ENCODE results near the gene GNG7.

The GNG7 gene

DNA sequence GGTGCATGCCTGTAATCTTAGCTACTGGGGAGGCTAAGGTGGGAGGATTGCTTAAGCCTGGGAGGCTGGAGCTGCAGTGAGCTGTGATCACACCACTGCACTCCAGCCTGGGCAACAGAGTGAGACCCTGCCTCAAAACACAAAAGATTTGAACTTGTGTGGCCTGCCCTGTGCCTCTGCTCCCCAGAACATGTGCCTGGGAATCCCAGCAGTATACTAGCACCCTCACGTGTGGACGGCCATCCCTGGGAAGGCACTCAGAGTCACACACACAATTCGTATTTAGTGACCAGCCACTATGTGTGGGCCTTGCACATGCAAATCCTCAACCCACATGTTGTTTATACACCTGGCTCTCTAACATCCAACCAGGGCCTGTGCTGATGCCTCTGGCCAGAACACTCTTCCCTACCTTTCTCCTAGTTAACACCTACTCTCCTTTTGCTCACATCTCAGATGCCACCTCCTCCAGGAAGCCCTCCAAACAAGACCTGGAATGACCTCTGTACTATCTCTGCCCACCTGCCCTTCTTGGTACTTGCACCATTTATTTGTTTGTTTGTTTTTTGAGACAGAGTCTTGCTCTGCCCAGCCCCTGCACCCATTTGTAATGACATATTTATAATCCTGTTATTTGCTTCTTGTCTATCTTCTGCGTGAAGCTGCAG lies 218.9 kb downstream of the GNG7 start:
- ATAC-seq (ENCODE audit: insufficient read depth, low read depth) (no peak), DNase-seq (no peak)
- Histone ChIP-seq H3K4me1 (ENCODE audit: insufficient read depth, low read length) (peaks cover 8% of the 10 kb centered on the region), H3K9me3 (ENCODE audit: insufficient read depth, low read length, severe bottlenecking) (no peaks in the 10 kb centered on the region), H3K9ac (ENCODE audit: low read depth, low read length) (no peak overlapping the region), H2AFZ (ENCODE audit: low read depth, low read length) (no peak overlapping the region), H3K4me2 (ENCODE audit: insufficient read depth, low read length) (no peak overlapping the region), H4K20me1 (ENCODE audit: insufficient read depth, low read length) (no peaks in the 10 kb centered on the region), H3K79me2 (ENCODE audit: insufficient read depth, low read length) (peaks cover 1% of the 10 kb centered on the region; the same call in 1 of the 2 replicates), H3K27ac (ENCODE audit: low read length) (no peak overlapping the region), H3K4me3 (ENCODE audit: low read depth in 1 of 2, low read length in 2 of 2) (no peak overlapping the region), H3K27me3 (ENCODE audit: insufficient read depth, low read length, poor library complexity) (no peaks in the 10 kb centered on the region), H3K36me3 (ENCODE audit: insufficient read depth, low read length) (no peaks in the 10 kb centered on the region; the same call in 1 of the 2 replicates)
- TF ChIP-seq EZH2 (IDR thresholded peaks at IDR 0.05; ENCODE audit: borderline replicate concordance, low read depth, low read length, severe bottlenecking) (no peak), CTCF (IDR thresholded peaks at IDR 0.05; ENCODE audit: borderline replicate concordance, extremely low read depth, low read length, poor library complexity, severe bottlenecking) (no peak)

GRCh38 chr19:2483084-2483483 lies 219.4 kb downstream of the GNG7 start:
- Histone ChIP-seq H3K27ac (ENCODE audit: low read length) (no peak overlapping the region), H3K79me2 (ENCODE audit: insufficient read depth, low read length) (peaks cover 7% of the 10 kb centered on the region), H3K9me3 (ENCODE audit: insufficient read depth, low read length, severe bottlenecking) (no peaks in the 10 kb centered on the region), H3K4me3 (ENCODE audit: low read depth in 1 of 2, low read length in 2 of 2) (no peak overlapping the region), H3K4me1 (ENCODE audit: insufficient read depth, low read length) (peaks cover 14% of the 10 kb centered on the region), H3K4me2 (ENCODE audit: insufficient read depth, low read length) (no peak overlapping the region), H3K27me3 (ENCODE audit: insufficient read depth, low read length, poor library complexity) (no peaks in the 10 kb centered on the region), H3K36me3 (ENCODE audit: insufficient read depth, low read length) (peaks cover 4% of the 10 kb centered on the region), H3K9ac (ENCODE audit: low read depth, low read length) (no peak overlapping the region), H2AFZ (ENCODE audit: low read depth, low read length) (no peak overlapping the region), H4K20me1 (ENCODE audit: insufficient read depth, low read length) (no peaks in the 10 kb centered on the region; the same call in 1 of the 2 replicates)
- no peak for TF ChIP-seq EZH2 (IDR thresholded peaks at IDR 0.05; ENCODE audit: borderline replicate concordance, low read depth, low read length, severe bottlenecking)
- no peak for TF ChIP-seq CTCF (IDR thresholded peaks at IDR 0.05; ENCODE audit: borderline replicate concordance, extremely low read depth, low read length, poor library complexity, severe bottlenecking)
- no peak for ATAC-seq (ENCODE audit: insufficient read depth, low read depth)
- DNase-seq: no peak

DNA sequence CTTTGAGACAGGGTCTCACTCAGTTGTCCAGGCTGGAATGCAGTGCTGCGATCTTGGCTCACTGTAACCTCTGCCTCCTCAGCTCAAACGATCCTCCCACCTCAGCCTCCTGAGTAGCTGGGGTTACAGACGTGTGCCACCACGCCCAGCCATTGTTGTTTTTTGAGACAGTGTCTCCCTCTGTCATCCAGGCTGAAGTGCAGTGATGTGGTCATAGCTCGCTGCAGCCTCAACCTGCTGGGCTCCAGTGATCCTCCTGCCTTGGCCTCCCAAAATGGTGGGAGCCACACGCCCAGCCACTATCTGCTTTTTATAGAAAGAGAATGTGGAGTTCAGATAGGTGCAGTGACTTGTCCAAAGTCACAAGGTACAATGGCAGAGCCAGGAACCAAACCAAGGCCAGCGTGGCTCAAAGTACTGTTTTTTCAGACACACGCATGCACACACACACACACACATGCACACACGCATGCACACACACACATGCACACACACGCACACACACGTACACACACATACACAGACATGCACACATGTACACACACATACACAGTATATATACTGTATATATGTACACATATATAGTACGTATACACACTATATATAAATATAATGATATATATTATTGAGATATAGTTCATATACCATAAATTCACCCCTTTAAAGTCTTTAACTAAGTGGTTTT lies 220.0 kb downstream of the GNG7 start:
- Histone ChIP-seq H3K9ac (ENCODE audit: low read depth, low read length) (no peak overlapping the region), H4K20me1 (ENCODE audit: insufficient read depth, low read length) (peaks cover 5% of the 10 kb centered on the region), H3K27me3 (ENCODE audit: insufficient read depth, low read length, poor library complexity) (no peaks in the 10 kb centered on the region), H2AFZ (ENCODE audit: low read depth, low read length) (no peak overlapping the region), H3K27ac (ENCODE audit: low read length) (no peak overlapping the region), H3K4me2 (ENCODE audit: insufficient read depth, low read length) (no peak overlapping the region), H3K4me3 (ENCODE audit: low read depth in 1 of 2, low read length in 2 of 2) (no peak overlapping the region), H3K36me3 (ENCODE audit: insufficient read depth, low read length) (peaks cover 10% of the 10 kb centered on the region), H3K9me3 (ENCODE audit: insufficient read depth, low read length, severe bottlenecking) (no peaks in the 10 kb centered on the region), H3K79me2 (ENCODE audit: insufficient read depth, low read length) (peaks cover 12% of the 10 kb centered on the region), H3K4me1 (ENCODE audit: insufficient read depth, low read length) (peaks cover 20% of the 10 kb centered on the region)
- TF ChIP-seq EZH2 (IDR thresholded peaks at IDR 0.05; ENCODE audit: borderline replicate concordance, low read depth, low read length, severe bottlenecking) (no peak), CTCF (IDR thresholded peaks at IDR 0.05; ENCODE audit: borderline replicate concordance, extremely low read depth, low read length, poor library complexity, severe bottlenecking) (no peak)
- ATAC-seq (ENCODE audit: insufficient read depth, low read depth) (no peak), DNase-seq (no peak)
